ENCODE results near the gene SEMA3F. TPM values are rescaled to one million over a fixed set of nuclear protein-coding genes. Genes with fewer than 3 reads are reported as not detected.

Gene SEMA3F
- total and polyA plus RNA-seq, 2 experiments from 2014 or later = 13.9 to 15.5 TPM

GRCh38 chr3:50167841-50168209 lies 12.7 kb downstream of the SEMA3F start:
- H3K4me1 ChIP-seq (ENCODE audit: insufficient read depth) = peaks cover 37% of the 10 kb centered on the region
- H4K20me1 ChIP-seq (ENCODE audit: insufficient read depth, poor library complexity, severe bottlenecking) = peaks cover 31% of the 10 kb centered on the region
- DNase-seq (ENCODE audit: low spot score) = no peak
- H3K36me3 ChIP-seq (replicated peaks; ENCODE audit: insufficient read depth, low read depth) = no peaks in the 10 kb centered on the region
- H3K27me3 ChIP-seq = no peaks in the 10 kb centered on the region
- no peak overlapping the region for H2AFZ ChIP-seq
- 83% methylated on average over 7 of the region's 7 CpGs for WGBS (ENCODE audit: low lambda C conversion rate, missing lambda C conversion rate)
- H3K4me2 ChIP-seq = no peak overlapping the region
- no peaks in the 10 kb centered on the region for H3K9me3 ChIP-seq (ENCODE audit: low read depth)
- peaks cover 7% of the 10 kb centered on the region for H3K79me2 ChIP-seq
- no peak overlapping the region for H3K27ac ChIP-seq
- TF ChIP-seq EZH2phosphoT487 (IDR thresholded peaks at IDR 0.05; ENCODE audit: low read depth, severe bottlenecking, unreplicated experiment) = no peak
- TF ChIP-seq EZH2 (IDR thresholded peaks at IDR 0.05; ENCODE audit: borderline replicate concordance) = no peak
- TF ChIP-seq CTCF (IDR thresholded peaks at IDR 0.05; ENCODE audit: poor library complexity) = no peak
- H3K4me3 ChIP-seq = no peak overlapping the region
- no peaks in the 10 kb centered on the region for H3K9me2 ChIP-seq (replicated peaks; ENCODE audit: insufficient read depth)

GRCh38 chr3:50168388-50168787 lies 13.3 kb downstream of the SEMA3F start:
- H3K27me3 ChIP-seq = no peaks in the 10 kb centered on the region
- H3K79me2 ChIP-seq = peaks cover 7% of the 10 kb centered on the region
- no peak overlapping the region for H3K4me3 ChIP-seq
- H3K4me2 ChIP-seq = no peak overlapping the region
- peaks cover 35% of the 10 kb centered on the region for H3K4me1 ChIP-seq (ENCODE audit: insufficient read depth)
- 76% methylated on average over 9 of the region's 9 CpGs for WGBS (ENCODE audit: low lambda C conversion rate, missing lambda C conversion rate)
- no peaks in the 10 kb centered on the region for H3K9me3 ChIP-seq (ENCODE audit: low read depth)
- no peak overlapping the region for H2AFZ ChIP-seq
- DNase-seq (ENCODE audit: low spot score) = no peak
- H3K36me3 ChIP-seq (replicated peaks; ENCODE audit: insufficient read depth, low read depth) = no peaks in the 10 kb centered on the region
- peaks cover 31% of the 10 kb centered on the region for H4K20me1 ChIP-seq (ENCODE audit: insufficient read depth, poor library complexity, severe bottlenecking)
- H3K9me2 ChIP-seq (replicated peaks; ENCODE audit: insufficient read depth) = no peaks in the 10 kb centered on the region
- TF ChIP-seq EZH2 (IDR thresholded peaks at IDR 0.05; ENCODE audit: borderline replicate concordance) (no peak), EZH2phosphoT487 (IDR thresholded peaks at IDR 0.05; ENCODE audit: low read depth, severe bottlenecking, unreplicated experiment) (no peak), CTCF (IDR thresholded peaks at IDR 0.05; ENCODE audit: poor library complexity) (no peak)
- no peak overlapping the region for H3K27ac ChIP-seq

- peaks cover 31% of the 10 kb centered on the region for H4K20me1 ChIP-seq (ENCODE audit: insufficient read depth, poor library complexity, severe bottlenecking)
- no peaks in the 10 kb centered on the region for H3K9me2 ChIP-seq (replicated peaks; ENCODE audit: insufficient read depth)
- no peak for DNase-seq (ENCODE audit: low spot score)
- H3K27ac ChIP-seq = no peak overlapping the region
- no peaks in the 10 kb centered on the region for H3K27me3 ChIP-seq
- TF ChIP-seq CTCF (IDR thresholded peaks at IDR 0.05; ENCODE audit: poor library complexity) (no peak), EZH2 (IDR thresholded peaks at IDR 0.05; ENCODE audit: borderline replicate concordance) (no peak), EZH2phosphoT487 (IDR thresholded peaks at IDR 0.05; ENCODE audit: low read depth, severe bottlenecking, unreplicated experiment) (no peak)
- H3K4me3 ChIP-seq = no peak overlapping the region
- H3K36me3 ChIP-seq (replicated peaks; ENCODE audit: insufficient read depth, low read depth) = no peaks in the 10 kb centered on the region
- H2AFZ ChIP-seq = no peak overlapping the region
- no peak overlapping the region for H3K4me2 ChIP-seq
- H3K4me1 ChIP-seq (ENCODE audit: insufficient read depth) = peaks cover 31% of the 10 kb centered on the region
- no peaks in the 10 kb centered on the region for H3K9me3 ChIP-seq (ENCODE audit: low read depth)
- 95% methylated on average over 6 of the region's 6 CpGs for WGBS (ENCODE audit: low lambda C conversion rate, missing lambda C conversion rate)
- H3K79me2 ChIP-seq = peaks cover 7% of the 10 kb centered on the region
Measured at GRCh38 chr3:50168791-50169190, 13.7 kb downstream of the SEMA3F start.
